GM19438 (cell line): ENCODE data around the gene KRT12.

ENCODE experiments used
- ATAC-seq: cut with Tn5 transposase; IDR thresholded peaks from one replicate; pipeline ENCODE4 v1.9.1; 2021; ENCODE audit warnings: low read depth; ENCODE audit not compliant: unreplicated experiment

The KRT12 gene

GRCh38 chr17:40848583-40849235 lies 18.3 kb downstream of the KRT12 start:
- no peak for ATAC-seq

GRCh38 chr17:40846515-40847144 lies 20.4 kb downstream of the KRT12 start:
- ATAC-seq = no peak

- no peak for ATAC-seq
These were observed 22.3 kb downstream of the KRT12 start for GRCh38 chr17:40844671-40845107.

- no peak for ATAC-seq
These were observed 23.8 kb downstream of the KRT12 start for GRCh38 chr17:40843242-40843641.

GRCh38 chr17:40841246-40841645 lies 25.8 kb downstream of the KRT12 start:
- no peak for ATAC-seq

- no peak for ATAC-seq
These were observed 27.8 kb downstream of the KRT12 start for GRCh38 chr17:40839194-40839593.

GRCh38 chr17:40836020-40836419 lies 31.0 kb downstream of the KRT12 start:
- ATAC-seq = no peak

- ATAC-seq = no peak
These were observed 33.1 kb downstream of the KRT12 start for GRCh38 chr17:40833882-40834281.

GRCh38 chr17:40832840-40833239 lies 34.2 kb downstream of the KRT12 start:
- no peak for ATAC-seq

- ATAC-seq = no peak
These were observed 36.8 kb downstream of the KRT12 start for GRCh38 chr17:40830085-40830776.

- no peak for ATAC-seq
These were observed 38.5 kb downstream of the KRT12 start for GRCh38 chr17:40828454-40829044.

- no peak for ATAC-seq
These were observed 39.1 kb downstream of the KRT12 start for GRCh38 chr17:40827746-40828453.

- no peak for ATAC-seq
These were observed 41.4 kb downstream of the KRT12 start for GRCh38 chr17:40825599-40825998.

GRCh38 chr17:40824015-40824832 lies 42.8 kb downstream of the KRT12 start:
- ATAC-seq = no peak

GRCh38 chr17:40822132-40822812 lies 44.8 kb downstream of the KRT12 start, which contains the start of gene KRT10:
Gene KRT10 (minus strand): TSS chr17:40822614. CDS start chr17:40822585, 29 bp downstream.
- no peak for ATAC-seq

GRCh38 chr17:40821536-40821935 lies 45.5 kb downstream of the KRT12 start:
- no peak for ATAC-seq

- ATAC-seq = no peak
These were observed 46.7 kb downstream of the KRT12 start for GRCh38 chr17:40820228-40820838.

GRCh38 chr17:40819528-40820125 lies 47.4 kb downstream of the KRT12 start:
- no peak for ATAC-seq
